ENCODE data around the gene GMDS.

GMDS gene

GRCh38 chr6:2149361-2150006, 95.9 kb downstream of the GMDS start:
- intact Hi-C loops (cut with DNase I), result no loop called here

GRCh38 chr6:2148748-2149147, 96.7 kb downstream of the GMDS start:
- DNase-seq, result no peak
- intact Hi-C loops (cut with DNase I), result no loop called here

More at GRCh38 chr6:2149361-2150006, 95.9 kb downstream of the GMDS start:
- peak in 3 of 42 donors; percentile 2 to 41 (median 23) for DNase-seq

GRCh38 chr6:2147766-2148448, 97.5 kb downstream of the GMDS start:
- no peak for DNase-seq
- intact Hi-C loops (cut with DNase I), result no loop called here

GRCh38 chr6:2147261-2147660, 98.1 kb downstream of the GMDS start:
- intact Hi-C loops (cut with DNase I), result no loop called here
- no peak for DNase-seq

GRCh38 chr6:2144210-2144609, 101.2 kb downstream of the GMDS start:
- no peak for DNase-seq
- intact Hi-C loops (cut with DNase I), result no loop called here

GRCh38 chr6:2141644-2142290, 103.6 kb downstream of the GMDS start:
- no peak for DNase-seq
- intact Hi-C loops (cut with DNase I), result no loop called here

- intact Hi-C loops (cut with DNase I), result no loop called here
These were observed 104.8 kb downstream of the GMDS start for GRCh38 chr6:2140438-2141128.

GRCh38 chr6:2135401-2135800, 110.0 kb downstream of the GMDS start:
- intact Hi-C loops (cut with DNase I), result no loop called here
- no peak for DNase-seq

More at GRCh38 chr6:2140438-2141128, 104.8 kb downstream of the GMDS start:
- no peak for DNase-seq

GRCh38 chr6:2134554-2134953, 110.9 kb downstream of the GMDS start:
- intact Hi-C loops (cut with DNase I), result no loop called here
- no peak for DNase-seq

GRCh38 chr6:2133716-2134310, 111.6 kb downstream of the GMDS start:
- no peak for DNase-seq
- intact Hi-C loops (cut with DNase I), result no loop called here

- intact Hi-C loops (cut with DNase I), result no loop called here
- no peak for DNase-seq
These were observed 112.5 kb downstream of the GMDS start for GRCh38 chr6:2132916-2133315.

- intact Hi-C loops (cut with DNase I), result no loop called here
These were observed 113.0 kb downstream of the GMDS start for GRCh38 chr6:2132416-2132815.

GRCh38 chr6:2129182-2129621, 116.2 kb downstream of the GMDS start:
- intact Hi-C loops (cut with DNase I), result no loop called here
- DNase-seq, result no peak

More at GRCh38 chr6:2132416-2132815, 113.0 kb downstream of the GMDS start:
- no peak for DNase-seq

- intact Hi-C loops (cut with DNase I), result no loop called here
- DNase-seq, result no peak
These were observed 117.9 kb downstream of the GMDS start for GRCh38 chr6:2127484-2127911.

GRCh38 chr6:2126351-2126750, 119.1 kb downstream of the GMDS start:
- intact Hi-C loops (cut with DNase I), result no loop called here
- DNase-seq, result no peak

- DNase-seq, result no peak
- intact Hi-C loops (cut with DNase I), result no loop called here
These were observed 120.2 kb downstream of the GMDS start for GRCh38 chr6:2125158-2125557.

- peak in 1 of 42 donors; percentile 27 for DNase-seq
- intact Hi-C loops (cut with DNase I), result no loop called here
These were observed 121.1 kb downstream of the GMDS start for GRCh38 chr6:2124260-2124709.

- no peak for DNase-seq
These were observed 124.5 kb downstream of the GMDS start for GRCh38 chr6:2120912-2121311.

GRCh38 chr6:2119275-2119674, 126.1 kb downstream of the GMDS start:
- intact Hi-C loops (cut with DNase I), result no loop called here
- DNase-seq, result no peak

More at GRCh38 chr6:2120912-2121311, 124.5 kb downstream of the GMDS start:
- intact Hi-C loops (cut with DNase I), result no loop called here
